ENCODE results near the gene MED15. TPM values are rescaled to one million over a fixed set of nuclear protein-coding genes. Genes with fewer than 3 reads are reported as not detected.

MED15 gene
- total RNA-seq, 1 experiment from 2014 or later, result 87.9 TPM

- Histone ChIP-seq H3K27ac (no peak overlapping the region), H3K9me2 (ENCODE audit: insufficient read depth) (no peaks in the 10 kb centered on the region), H3K9me3 (ENCODE audit: insufficient read depth, low read depth) (no peaks in the 10 kb centered on the region), H4K20me1 (ENCODE audit: insufficient read depth) (peaks cover 51% of the 10 kb centered on the region), H3K4me3 (no peak overlapping the region), H2AFZ (no peak overlapping the region), H3K79me2 (ENCODE audit: low read depth) (peaks cover 92% of the 10 kb centered on the region), H3K27me3 (ENCODE audit: insufficient read depth, low read depth) (no peaks in the 10 kb centered on the region), H3K4me2 (no peak overlapping the region), H3K4me1 (replicated peaks; ENCODE audit: insufficient read depth) (no peaks in the 10 kb centered on the region), H3F3A (ENCODE audit: insufficient read depth, low read depth) (no peaks in the 10 kb centered on the region), H3K36me3 (ENCODE audit: low read depth) (0 out of 2 replicates have a peak, but pooled peaks cover under 1% of the 10 kb centered on the region)
- DNase-seq, result no peak
- ChIA-PET CTCF (no interaction called here), POLR2A (ENCODE audit: unreplicated experiment) (no interaction called here)
- TF ChIP-seq EZH2 (IDR thresholded peaks at IDR 0.05; ENCODE audit: low read depth), result no peak
- TF ChIP-seq CTCF (conservative IDR thresholded peaks at IDR 0.05), result no peak
- intact Hi-C loops (cut with micrococcal nuclease; ENCODE audit: unreplicated experiment), result no loop called here
- BruUV-seq (replicated peaks), result no TSS peak
Observed at GRCh38 chr22:20519558-20519957, 12.1 kb downstream of the MED15 start.

GRCh38 chr22:20520093-20520511, 12.7 kb downstream of the MED15 start:
- Histone ChIP-seq H3K4me2 (no peak overlapping the region), H3K36me3 (ENCODE audit: low read depth) (no peaks in the 10 kb centered on the region), H3K4me1 (replicated peaks; ENCODE audit: insufficient read depth) (no peaks in the 10 kb centered on the region), H3K79me2 (ENCODE audit: low read depth) (peaks cover 92% of the 10 kb centered on the region), H3K27me3 (ENCODE audit: insufficient read depth, low read depth) (no peaks in the 10 kb centered on the region), H2AFZ (no peak overlapping the region), H3K4me3 (no peak overlapping the region), H3K9me3 (ENCODE audit: insufficient read depth, low read depth) (no peaks in the 10 kb centered on the region), H3F3A (ENCODE audit: insufficient read depth, low read depth) (no peaks in the 10 kb centered on the region), H3K9me2 (ENCODE audit: insufficient read depth) (no peaks in the 10 kb centered on the region), H3K27ac (no peak overlapping the region), H4K20me1 (ENCODE audit: insufficient read depth) (peaks cover 46% of the 10 kb centered on the region)
- no peak for DNase-seq
- POLR2A ChIA-PET (ENCODE audit: unreplicated experiment), result no interaction called here
- no peak for TF ChIP-seq CTCF (conservative IDR thresholded peaks at IDR 0.05)
- TF ChIP-seq EZH2 (IDR thresholded peaks at IDR 0.05; ENCODE audit: low read depth), result no peak
- intact Hi-C loops (cut with micrococcal nuclease; ENCODE audit: unreplicated experiment), result no loop called here
- CTCF ChIA-PET, result no interaction called here
- no TSS peak for BruUV-seq (replicated peaks)

DNA sequence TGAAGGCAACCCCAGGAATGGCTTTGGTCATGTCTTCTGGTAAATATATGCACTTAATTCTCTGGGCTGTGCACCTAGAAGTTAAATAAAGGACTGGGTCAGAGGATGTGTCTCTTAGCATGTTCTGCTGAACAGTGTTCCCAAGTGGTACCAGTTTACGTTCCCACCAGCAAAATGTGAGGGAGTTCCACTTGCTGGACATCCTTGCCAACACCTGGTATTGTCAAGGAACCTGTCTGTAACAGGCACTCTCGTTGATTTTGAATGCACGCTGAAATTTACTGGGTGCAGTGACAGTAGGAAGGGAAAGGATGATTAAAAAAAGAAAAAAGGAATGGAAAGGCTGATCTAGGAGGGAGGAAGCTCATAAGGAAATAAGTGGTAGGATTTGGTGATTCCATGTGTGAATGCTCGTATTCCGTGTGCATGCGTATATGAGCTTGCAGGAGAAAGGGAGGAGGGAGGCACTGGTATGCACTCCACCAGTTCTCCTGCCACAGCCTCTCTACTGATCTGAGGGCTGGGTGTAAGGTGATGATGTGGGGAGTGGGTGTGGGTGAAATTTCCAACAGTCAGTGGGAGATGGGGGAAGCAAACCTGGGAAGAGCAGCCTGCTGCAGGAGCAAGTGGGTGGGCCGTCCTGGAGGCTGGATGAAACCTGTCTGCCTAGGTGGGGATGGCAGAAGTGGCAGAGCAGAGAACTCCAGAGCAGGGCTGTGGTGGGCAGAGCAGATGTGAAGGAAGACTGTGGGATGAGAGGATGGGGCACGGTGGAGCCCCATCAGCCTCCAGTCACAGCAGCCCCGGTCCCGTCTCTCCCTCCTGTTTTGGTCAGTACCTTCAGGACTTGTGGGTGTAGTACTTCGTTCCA, 15.0 kb downstream of the MED15 start:
- Histone ChIP-seq H3K4me3 (no peak overlapping the region), H3K79me2 (ENCODE audit: low read depth) (peaks cover 86% of the 10 kb centered on the region), H3K36me3 (ENCODE audit: low read depth) (no peaks in the 10 kb centered on the region), H3K4me1 (replicated peaks; ENCODE audit: insufficient read depth) (peaks cover 11% of the 10 kb centered on the region), H3K27me3 (ENCODE audit: insufficient read depth, low read depth) (no peaks in the 10 kb centered on the region), H3K9me2 (ENCODE audit: insufficient read depth) (no peaks in the 10 kb centered on the region), H3K4me2 (no peak overlapping the region), H3K9me3 (ENCODE audit: insufficient read depth, low read depth) (no peaks in the 10 kb centered on the region), H2AFZ (no peak overlapping the region), H4K20me1 (ENCODE audit: insufficient read depth) (peaks cover 33% of the 10 kb centered on the region), H3F3A (ENCODE audit: insufficient read depth, low read depth) (peaks cover 12% of the 10 kb centered on the region; the same call in 1 of the 2 replicates), H3K27ac (no peak overlapping the region)
- ChIA-PET POLR2A (ENCODE audit: unreplicated experiment) (no interaction called here), CTCF (no interaction called here)
- no TSS peak for BruUV-seq (replicated peaks)
- DNase-seq, result no peak
- TF ChIP-seq CTCF (conservative IDR thresholded peaks at IDR 0.05), result no peak
- no peak for TF ChIP-seq EZH2 (IDR thresholded peaks at IDR 0.05; ENCODE audit: low read depth)
- intact Hi-C loops (cut with micrococcal nuclease; ENCODE audit: unreplicated experiment), result no loop called here

Data from PC-9 (cell line).